HG03558 (cell line): Measurements from ENCODE around the gene CCDC196.
"Not testable (repeated sequence)": the region's sequence is repeated elsewhere in the genome, so short reads cannot be mapped to it uniquely, and the experiment has no call there.

ENCODE experiments used
- ATAC-seq: cut with Tn5 transposase; IDR thresholded peaks from one replicate; pipeline ENCODE4 v1.9.1; 2021; ENCODE audit warnings: moderate number of reproducible peaks; ENCODE audit not compliant: unreplicated experiment; ENCODE audit errors: extremely low read depth

CCDC196 gene

DNA sequence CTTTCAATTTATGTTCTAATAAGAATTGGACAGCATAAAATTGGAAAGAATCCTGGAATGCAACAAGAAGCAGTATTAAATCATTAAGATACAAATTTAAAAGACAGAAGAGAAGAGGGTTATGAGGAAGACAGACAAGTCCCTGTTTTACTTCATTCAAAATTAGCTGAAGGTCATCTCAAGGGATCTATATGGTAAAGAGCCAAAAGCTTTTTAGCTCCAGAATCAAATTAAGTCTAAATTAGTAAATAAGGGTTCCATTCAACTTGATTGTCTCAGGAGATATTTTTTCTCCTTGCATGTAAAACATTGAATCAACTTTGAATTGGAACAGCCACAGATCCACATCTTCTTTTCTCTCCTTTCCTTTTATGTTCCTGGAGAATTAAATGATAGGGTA is 7.6 kb downstream of the CCDC196 start:
- no peak for ATAC-seq

DNA sequence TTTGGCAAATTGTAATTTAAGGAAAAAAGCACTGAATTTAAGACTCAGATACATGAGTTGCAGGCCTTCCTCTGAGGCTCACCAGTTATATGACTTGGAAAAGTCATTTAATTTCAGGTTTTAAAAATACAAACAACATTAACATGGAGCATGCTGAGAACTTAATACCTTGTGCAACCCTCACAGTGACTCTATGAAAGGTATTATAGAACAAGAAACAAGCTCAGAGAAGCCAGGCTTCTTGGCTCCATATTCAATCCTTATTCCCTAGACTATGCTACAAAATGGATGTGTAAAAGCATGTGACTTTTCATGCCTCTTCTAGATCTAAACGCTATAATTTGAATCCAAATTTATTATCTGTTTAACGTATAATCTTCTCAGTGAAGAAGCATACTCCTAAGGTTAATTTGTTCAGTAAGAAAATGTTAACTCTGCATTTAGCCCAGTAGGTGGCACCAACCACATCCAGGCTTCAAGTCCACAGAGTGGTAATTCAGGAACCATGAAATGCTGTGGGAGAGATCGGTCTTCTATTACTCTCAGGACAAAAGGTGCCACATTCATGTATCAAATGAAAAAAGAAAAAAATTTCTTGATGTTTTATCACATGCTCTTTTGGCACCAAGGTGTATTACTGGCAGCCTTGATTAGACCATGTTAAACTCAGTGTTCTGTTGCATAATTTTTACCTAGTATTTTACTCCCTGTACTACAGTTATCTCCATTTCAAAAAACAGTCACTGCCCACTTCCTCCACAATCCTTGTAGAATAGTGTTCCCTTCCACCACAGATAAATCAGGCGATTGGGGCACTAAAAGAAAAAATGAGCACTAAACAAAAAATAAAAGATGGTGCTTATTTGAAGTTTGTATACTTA is 9.3 kb downstream of the CCDC196 start:
- ATAC-seq, result no peak

GRCh38 chr14:66496188-66496807 is 10.1 kb downstream of the CCDC196 start:
- ATAC-seq, result no peak

DNA sequence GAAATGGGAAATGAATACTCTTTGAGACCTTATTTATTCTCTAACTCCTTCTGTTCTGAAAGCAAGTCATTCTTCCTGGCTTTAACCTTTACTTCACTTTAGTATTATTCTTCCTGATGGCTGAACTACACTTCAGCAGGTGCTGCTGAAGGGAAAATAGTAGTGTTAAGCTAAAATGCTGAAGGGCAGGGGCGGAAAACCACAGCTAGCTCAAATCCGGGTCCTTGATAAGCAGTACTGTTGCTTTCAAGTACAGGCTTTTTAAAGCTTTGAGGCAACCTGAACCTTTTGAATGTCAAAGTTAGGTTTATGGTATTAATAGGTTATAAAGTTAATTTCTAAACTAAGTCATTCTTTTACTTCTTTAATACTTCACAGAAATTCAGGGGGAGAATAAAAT is 10.7 kb downstream of the CCDC196 start:
- ATAC-seq, result no peak

DNA sequence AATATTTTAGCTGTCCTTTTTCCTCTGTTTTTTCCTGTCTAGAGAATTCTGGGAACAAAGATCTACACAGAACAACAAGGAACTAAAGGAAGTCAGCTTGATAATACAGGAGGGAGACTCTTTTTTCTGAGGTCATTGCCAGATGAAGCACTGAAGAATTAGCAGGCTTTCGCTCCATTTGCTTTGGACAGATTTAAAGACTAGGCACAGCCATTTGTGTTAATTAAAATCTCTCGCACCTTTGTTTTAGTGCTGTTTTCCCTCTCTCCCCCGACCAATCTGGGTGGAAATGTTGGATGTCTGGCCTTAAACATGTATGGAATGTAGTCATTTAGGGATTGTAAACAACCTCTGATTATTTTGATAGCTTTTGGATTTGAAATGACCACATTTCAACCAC is 12.1 kb downstream of the CCDC196 start:
- no peak for ATAC-seq

GRCh38 chr14:66501592-66501991 is 15.4 kb downstream of the CCDC196 start:
- no peak for ATAC-seq

- ATAC-seq, result not testable (repeated sequence)
Measured at GRCh38 chr14:66502836-66503235, 16.7 kb downstream of the CCDC196 start.

DNA sequence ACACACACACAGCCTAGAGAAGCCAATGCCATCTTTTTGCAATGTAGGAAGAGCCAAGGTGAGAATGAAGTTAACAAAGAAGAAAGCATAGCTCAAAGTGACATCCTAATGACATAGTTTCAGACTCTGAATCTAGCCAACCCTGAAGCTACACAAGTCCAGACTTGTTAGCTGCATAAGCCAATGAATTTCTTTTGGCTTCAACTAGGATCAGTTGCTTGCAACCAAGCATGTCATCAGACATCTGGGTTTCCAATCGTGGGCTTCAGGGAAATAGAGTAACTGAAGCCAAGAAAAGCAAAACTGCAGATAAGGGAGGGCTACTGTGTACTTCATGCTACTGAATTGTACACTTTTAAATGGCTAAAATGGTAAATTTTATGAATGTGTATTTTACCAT is 17.4 kb downstream of the CCDC196 start:
- no peak for ATAC-seq

- no peak for ATAC-seq
Measured at GRCh38 chr14:66507181-66507721, 21.1 kb downstream of the CCDC196 start.

- peak; percentile 69 for ATAC-seq
Measured at GRCh38 chr14:66507722-66508546, 21.8 kb downstream of the CCDC196 start, which contains the start of gene GPHN. Gene GPHN (plus strand): TSS chr14:66508147.

GRCh38 chr14:66508547-66508845 is 22.3 kb downstream of the CCDC196 start:
- ATAC-seq, result no peak

DNA sequence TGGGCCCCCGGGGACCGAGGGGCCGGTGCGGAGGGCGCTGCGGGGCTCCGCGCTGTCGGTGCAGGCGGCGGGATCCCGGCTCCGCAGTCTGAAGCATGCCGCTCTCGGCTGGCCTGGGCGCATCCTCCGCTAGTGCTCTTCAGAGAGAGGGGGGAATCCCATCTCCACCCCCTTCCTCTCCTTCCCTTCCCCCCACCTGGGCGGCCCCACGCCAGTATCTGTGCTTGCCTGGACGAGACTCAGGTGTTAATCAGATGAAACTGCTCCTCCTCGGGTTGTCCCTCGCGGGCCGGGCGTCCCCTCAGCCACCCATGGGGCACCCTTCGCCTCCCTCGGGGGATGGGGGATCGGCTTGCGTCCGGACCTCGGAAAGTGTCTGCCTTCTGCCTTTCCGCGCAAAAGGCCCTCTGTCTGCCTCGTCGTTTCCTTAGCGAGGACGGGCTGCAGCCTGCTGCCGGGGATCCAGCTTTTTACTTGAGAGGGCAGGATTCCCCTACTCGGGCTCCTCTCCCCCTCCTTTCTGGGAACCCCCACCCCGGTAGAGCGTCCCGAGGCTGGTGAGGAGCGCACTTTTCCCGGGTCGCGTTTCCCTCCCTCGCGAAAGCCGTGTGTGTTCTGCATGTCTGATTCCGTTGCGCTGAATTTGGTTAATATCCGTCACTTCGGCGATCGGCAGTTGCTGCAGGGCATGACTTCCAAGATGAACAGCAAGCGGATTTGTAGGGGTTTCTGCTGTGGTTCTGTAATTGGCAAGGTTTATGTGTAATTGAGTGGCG is 22.9 kb downstream of the CCDC196 start:
- ATAC-seq, result no peak

- no peak for ATAC-seq
Measured at GRCh38 chr14:66509874-66510273, 23.7 kb downstream of the CCDC196 start.

GRCh38 chr14:66511849-66512248 is 25.7 kb downstream of the CCDC196 start:
- ATAC-seq, result no peak

GRCh38 chr14:66514213-66514612 is 28.0 kb downstream of the CCDC196 start:
- no peak for ATAC-seq

- ATAC-seq, result no peak
Measured at GRCh38 chr14:66530526-66530925, 44.4 kb downstream of the CCDC196 start.

DNA sequence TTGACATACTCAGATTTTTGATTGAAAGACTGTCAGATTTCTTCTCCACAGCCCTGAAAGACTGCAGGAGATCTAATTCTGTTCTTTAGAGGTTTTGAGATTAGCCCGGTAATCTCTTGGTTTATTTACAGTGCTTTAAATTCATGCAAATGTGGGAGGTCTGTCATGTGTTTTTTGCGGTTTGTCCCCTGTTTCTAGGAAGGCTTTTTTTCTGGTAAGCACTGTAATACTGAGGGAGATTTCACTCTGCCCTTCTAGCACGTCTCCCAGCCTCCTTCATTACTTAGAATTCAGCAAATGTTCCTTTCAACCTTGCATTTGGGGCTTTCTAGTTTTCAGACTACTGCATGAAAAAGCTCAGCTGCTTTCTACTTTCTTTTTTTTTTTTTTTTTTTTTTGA is 52.9 kb downstream of the CCDC196 start:
- ATAC-seq, result no peak

DNA sequence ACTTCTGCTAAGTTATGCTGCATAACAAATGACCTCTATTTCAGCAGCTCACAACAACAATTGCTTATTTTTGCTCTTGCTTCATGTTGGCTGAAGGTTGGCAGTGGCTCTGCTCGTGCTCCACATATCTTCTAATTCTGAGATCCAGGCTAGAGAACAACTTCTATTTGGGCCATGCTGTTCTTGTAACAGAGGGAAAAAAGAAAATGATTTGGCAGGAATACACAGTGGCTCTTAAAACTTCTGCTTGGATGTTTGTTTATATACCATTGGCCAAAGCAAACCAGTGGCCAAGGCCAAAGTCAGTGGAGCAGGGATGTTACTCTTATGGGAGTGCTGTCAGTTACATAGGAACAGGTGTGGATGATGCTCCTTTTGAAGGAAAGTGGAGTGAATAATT is 53.9 kb downstream of the CCDC196 start:
- ATAC-seq, result no peak

GRCh38 chr14:66541627-66542026 is 55.5 kb downstream of the CCDC196 start:
- ATAC-seq, result no peak

DNA sequence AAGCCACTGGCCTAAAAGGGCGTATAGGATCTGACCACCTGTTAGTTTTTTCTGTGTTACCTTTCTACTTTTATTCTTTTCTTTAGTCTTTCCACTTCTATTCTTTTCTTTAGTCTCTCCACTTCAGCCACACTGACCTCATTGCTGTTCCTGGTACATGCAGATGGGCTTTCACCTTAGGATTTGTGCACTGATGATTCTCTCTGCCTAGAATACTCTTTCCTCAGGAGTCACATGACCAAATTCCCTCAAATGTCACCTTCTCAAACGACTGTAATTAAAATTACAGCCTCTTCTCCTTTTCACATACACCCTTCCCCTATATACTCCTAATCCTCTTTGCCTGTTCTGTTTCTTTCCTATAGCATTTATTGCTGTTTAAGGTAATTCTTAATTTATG is 57.8 kb downstream of the CCDC196 start:
- no peak for ATAC-seq
